Activated CD8-positive, alpha-beta memory T cell treated with anti-CD3 and anti-CD28 coated beads for 4 hours (primary cell): ENCODE measurements around the gene SLC50A1.

Experiments
- DNase-seq, 2 donors: peaks; one replicate each; pipeline ENCODE4 v3.0.0-alpha.2; 2020; ENCODE audit warnings: low read depth in 2 of 2

SLC50A1 gene

GRCh38 chr1:155184351-155184811 is 48.7 kb downstream of the SLC50A1 start:
- DNase-seq, result no peak

DNA sequence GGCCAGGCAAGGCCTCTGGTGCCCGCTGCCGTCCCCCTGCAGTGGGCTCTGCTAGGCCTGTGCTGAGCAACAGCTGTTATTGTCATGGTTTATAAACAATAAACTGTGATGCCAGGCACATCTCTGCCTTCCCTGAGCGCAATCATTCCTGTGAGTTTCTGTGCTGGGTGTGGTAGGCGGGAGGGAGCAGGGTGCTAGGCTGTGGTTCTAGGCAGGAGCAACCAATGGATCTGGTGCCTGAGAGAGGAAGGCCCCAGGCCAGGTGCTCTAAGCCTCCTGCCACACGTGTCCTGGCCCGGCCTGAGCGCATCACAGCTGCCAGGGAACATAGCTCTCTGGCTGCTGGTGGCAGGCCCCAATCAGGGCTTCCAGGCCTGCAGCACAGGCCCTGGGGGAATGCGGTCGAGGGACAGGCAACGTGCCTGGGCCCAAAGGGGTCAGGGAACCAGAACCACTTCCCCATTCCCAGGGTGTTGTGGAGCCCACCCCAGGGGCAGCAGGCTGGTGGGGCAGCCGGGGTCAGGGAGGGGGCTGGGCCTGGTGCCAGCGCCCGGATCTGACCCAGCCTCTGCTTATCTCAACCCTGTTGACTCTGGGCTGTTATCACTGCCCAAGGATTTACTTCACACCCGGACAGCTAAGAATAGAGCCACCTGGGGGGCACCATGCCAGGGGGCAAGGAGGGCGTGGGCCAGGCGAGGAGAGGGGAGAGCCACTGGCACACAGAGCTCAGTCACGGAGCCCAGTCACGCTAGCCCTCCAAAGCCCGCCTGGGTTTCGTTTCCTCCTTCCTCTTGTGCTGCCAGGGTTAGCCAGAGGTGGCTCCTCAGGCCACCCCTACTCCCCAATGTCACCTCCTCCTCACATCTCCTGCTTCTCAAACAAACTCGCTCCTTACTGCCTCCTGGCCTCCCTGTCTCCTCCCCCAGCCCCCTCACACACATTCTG is 49.5 kb downstream of the SLC50A1 start:
- no peak for DNase-seq

DNA sequence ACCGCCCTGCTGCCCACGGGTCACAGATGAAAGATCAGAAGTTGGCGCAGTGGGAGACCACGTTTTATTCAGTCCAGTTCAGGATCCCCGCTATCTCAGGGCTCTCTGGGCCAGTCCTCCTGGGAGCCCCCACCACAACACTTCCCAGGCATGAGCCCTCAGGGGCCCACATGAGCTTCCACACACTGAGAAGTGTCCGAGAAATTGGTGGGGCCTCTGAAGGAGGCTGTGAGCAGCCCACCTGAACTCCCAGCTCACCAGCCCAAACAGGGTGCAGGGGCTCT is 50.1 kb downstream of the SLC50A1 start:
- DNase-seq, result no peak

GRCh38 chr1:155186067-155186793 is 50.6 kb downstream of the SLC50A1 start:
- no peak for DNase-seq

DNA sequence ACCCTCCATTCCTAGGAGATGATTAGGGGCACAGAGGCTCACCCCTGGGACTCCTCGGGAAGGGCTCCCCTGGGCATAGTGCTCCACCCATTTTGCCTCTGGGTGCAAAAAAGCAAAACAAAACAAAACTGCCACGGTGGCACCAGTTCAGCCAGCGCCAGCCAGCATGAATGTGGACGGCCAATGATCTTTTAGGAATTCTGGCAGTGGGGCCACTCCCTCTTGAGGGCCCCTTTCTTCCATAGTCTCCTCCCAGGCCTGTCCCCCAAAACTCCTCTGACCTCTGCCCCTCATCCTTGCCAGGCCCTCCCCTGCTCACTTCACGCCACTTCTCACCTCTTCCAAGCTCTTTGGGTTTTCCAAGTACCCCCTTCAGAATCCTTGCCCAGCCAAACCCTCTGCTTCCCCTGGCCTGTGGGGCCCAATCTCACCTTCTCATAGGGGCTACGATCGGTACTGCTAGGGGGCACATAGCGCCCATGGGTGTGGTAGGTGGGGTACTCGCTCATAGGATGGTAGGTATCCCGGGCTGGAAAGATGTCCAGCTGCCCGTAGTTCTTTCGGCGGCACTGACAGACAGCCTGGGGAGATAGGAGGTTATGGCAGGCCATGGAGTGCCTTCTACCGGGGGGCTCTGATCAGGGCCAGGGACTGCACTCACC is 51.3 kb downstream of the SLC50A1 start:
- no peak for DNase-seq

GRCh38 chr1:155187456-155187891 is 51.8 kb downstream of the SLC50A1 start:
- no peak for DNase-seq

DNA sequence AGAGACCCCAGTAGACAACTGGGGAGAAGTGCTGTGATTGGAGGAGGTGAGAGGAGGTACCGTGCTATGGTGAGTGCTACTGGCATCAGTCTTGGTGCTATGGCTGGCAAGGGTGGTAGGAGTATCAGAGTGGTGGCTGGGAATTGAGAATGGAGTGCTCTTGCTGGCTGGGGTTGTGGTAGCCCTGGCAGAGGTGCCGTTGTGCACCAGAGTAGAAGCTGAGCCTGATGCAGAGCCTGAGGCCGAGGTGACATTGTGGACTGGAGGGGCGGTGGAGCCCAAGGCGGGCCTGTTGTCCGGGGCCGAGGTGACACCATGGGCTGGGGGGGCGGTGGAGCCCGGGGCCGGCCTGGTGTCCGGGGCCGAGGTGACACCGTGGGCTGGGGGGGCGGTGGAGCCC is 52.6 kb downstream of the SLC50A1 start:
- DNase-seq, result no peak
